ENCODE data around the gene GFER.
"Not testable (repeated sequence)": the region's sequence is repeated elsewhere in the genome, so short reads cannot be mapped to it uniquely, and the experiment has no call there.

Gene GFER

DNA sequence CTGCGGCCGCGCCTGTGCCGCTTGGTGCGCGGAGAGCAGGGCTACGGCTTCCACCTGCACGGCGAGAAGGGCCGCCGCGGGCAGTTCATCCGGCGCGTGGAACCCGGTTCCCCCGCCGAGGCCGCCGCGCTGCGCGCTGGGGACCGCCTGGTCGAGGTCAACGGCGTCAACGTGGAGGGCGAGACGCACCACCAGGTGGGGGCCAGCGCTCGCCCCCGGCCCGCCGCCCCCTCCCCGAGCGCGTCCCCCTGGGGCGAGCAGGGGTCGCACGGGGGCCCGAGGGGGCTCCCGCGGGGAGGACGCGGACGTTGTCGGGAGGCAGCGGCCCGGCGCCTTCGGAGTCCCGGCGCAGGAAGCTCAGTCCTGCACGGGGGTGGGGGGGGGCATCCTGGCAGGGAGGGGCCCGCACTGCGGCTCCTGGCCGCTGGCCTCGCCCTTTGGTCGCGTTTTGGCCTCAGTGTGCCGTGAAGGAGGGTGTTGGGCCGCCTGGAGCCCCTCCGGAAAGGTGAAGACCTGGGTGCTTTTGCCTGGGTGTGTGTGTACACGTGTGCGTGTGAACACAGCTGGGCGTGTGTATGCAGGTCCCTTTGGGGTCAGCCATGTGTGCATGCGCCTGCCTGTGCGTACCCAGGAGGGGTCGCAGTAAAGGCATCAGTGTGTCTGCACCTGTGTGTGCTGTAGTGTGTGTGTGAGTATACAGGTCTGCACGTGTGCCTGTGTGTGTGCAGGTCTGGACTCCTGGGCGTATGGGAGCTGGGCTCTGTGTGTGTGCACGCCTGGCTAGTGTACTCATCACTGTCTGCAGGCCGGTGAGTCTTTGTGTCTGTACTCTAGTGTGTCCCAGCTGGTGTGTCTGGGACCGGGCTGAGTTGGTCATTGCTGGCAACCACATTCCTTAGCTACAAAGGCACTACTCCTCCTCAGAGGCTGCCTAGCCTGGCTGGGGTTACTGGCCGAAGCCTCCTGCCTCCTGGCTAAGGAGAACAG lies 43.3 kb downstream of the GFER start:
- no peaks in the 10 kb centered on the region for H3K9me3 ChIP-seq (ENCODE audit: control insufficient read depth, low read length)
- no peaks in the 10 kb centered on the region for H3K27me3 ChIP-seq (replicated peaks; ENCODE audit: control insufficient read depth, insufficient read depth, low read length)

GRCh38 chr16:2028146-2028545 lies 44.2 kb downstream of the GFER start:
- Histone ChIP-seq H3K27me3 (replicated peaks; ENCODE audit: control insufficient read depth, insufficient read depth, low read length) (no peaks in the 10 kb centered on the region), H3K36me3 (ENCODE audit: control insufficient read depth, insufficient read depth, low read length, severe bottlenecking) (no peaks in the 10 kb centered on the region), H3K4me3 (ENCODE audit: low read length) (peak overlapping the region; percentile 79), H3K4me1 (ENCODE audit: control insufficient read depth, insufficient read depth, low read length) (peaks cover 12% of the 10 kb centered on the region), H3K9me3 (ENCODE audit: control insufficient read depth, low read length) (no peaks in the 10 kb centered on the region), H3K9ac (ENCODE audit: low read length) (no peak overlapping the region)
- DNase-seq (ENCODE audit: low read depth): no peak

More for the DNA sequence above, 43.3 kb downstream of the GFER start:
- H3K9ac ChIP-seq (ENCODE audit: low read length): peak overlapping the region; percentile 54
- peak overlapping the region; percentile 79 for H3K4me3 ChIP-seq (ENCODE audit: low read length)
- H3K4me1 ChIP-seq (ENCODE audit: control insufficient read depth, insufficient read depth, low read length): peaks cover 16% of the 10 kb centered on the region
- DNase-seq (ENCODE audit: low read depth): peak; percentile 55
- H3K36me3 ChIP-seq (ENCODE audit: control insufficient read depth, insufficient read depth, low read length, severe bottlenecking): no peaks in the 10 kb centered on the region

GRCh38 chr16:2028620-2029220 lies 44.7 kb downstream of the GFER start:
- Histone ChIP-seq H3K9ac (ENCODE audit: low read length) (no peak overlapping the region), H3K4me3 (ENCODE audit: low read length) (no peak overlapping the region), H3K36me3 (ENCODE audit: control insufficient read depth, insufficient read depth, low read length, severe bottlenecking) (no peaks in the 10 kb centered on the region), H3K4me1 (ENCODE audit: control insufficient read depth, insufficient read depth, low read length) (peaks cover 17% of the 10 kb centered on the region), H3K27me3 (replicated peaks; ENCODE audit: control insufficient read depth, insufficient read depth, low read length) (no peaks in the 10 kb centered on the region), H3K9me3 (ENCODE audit: control insufficient read depth, low read length) (no peaks in the 10 kb centered on the region)
- DNase-seq (ENCODE audit: low read depth): no peak

- H3K27me3 ChIP-seq (replicated peaks; ENCODE audit: control insufficient read depth, insufficient read depth, low read length): no peaks in the 10 kb centered on the region
- no peaks in the 10 kb centered on the region for H3K9me3 ChIP-seq (ENCODE audit: control insufficient read depth, low read length)
- no peak overlapping the region for H3K4me3 ChIP-seq (ENCODE audit: low read length)
- no peak for DNase-seq (ENCODE audit: low read depth)
- no peak overlapping the region for H3K9ac ChIP-seq (ENCODE audit: low read length)
- peaks cover 22% of the 10 kb centered on the region for H3K4me1 ChIP-seq (ENCODE audit: control insufficient read depth, insufficient read depth, low read length)
- H3K36me3 ChIP-seq (ENCODE audit: control insufficient read depth, insufficient read depth, low read length, severe bottlenecking): no peaks in the 10 kb centered on the region
Measured at GRCh38 chr16:2029350-2029749, 45.4 kb downstream of the GFER start.

DNA sequence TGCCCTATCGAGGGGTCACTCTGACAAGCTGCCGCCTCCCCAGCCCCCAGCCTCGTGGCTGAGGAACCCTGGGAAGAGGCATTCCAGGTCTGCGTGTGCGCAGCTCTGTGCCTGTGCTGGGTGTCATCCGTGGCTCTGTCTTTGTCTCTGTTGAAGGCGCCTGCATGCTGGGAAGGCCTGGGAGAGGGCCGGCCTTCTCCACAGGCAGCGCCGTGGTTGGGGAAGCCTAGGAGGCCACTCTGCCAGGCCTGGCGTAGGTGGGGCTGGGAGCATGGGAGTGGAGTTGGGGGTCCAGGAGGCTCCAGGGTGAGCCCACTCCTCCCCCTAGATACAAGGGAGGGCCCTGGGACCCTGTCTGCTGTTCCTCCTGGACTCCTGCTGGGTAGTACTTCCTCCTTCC lies 46.0 kb downstream of the GFER start:
- Histone ChIP-seq H3K36me3 (ENCODE audit: control insufficient read depth, insufficient read depth, low read length, severe bottlenecking) (no peaks in the 10 kb centered on the region), H3K27me3 (replicated peaks; ENCODE audit: control insufficient read depth, insufficient read depth, low read length) (no peaks in the 10 kb centered on the region), H3K9ac (ENCODE audit: low read length) (no peak overlapping the region), H3K9me3 (ENCODE audit: control insufficient read depth, low read length) (no peaks in the 10 kb centered on the region), H3K4me3 (ENCODE audit: low read length) (no peak overlapping the region), H3K4me1 (ENCODE audit: control insufficient read depth, insufficient read depth, low read length) (peaks cover 27% of the 10 kb centered on the region)
- no peak for DNase-seq (ENCODE audit: low read depth)

DNA sequence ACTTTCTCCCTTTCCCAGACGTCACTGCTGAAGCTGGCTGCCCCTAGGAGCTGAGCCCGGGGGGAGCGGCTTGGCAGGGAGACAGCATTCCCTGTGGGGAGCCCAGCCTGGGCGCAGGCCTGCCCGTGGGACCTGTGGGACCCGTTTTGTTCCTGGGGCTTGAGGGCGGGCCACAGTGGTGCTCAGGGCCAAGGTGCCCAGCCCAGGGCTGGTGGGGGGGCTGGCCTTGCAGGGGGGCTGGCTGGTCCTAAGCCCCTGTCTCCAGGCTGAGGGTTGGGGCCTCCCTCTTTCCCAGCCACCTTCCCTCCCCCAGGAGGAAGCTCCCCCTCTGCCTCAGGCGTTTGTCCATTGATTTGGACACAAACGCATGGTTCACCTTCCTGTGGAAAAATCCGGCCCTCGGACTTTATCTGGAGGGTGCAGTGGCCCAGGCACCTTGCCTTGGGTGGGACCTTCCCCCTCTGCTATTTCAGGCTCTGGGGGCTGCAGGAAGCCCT lies 47.1 kb downstream of the GFER start:
- Histone ChIP-seq H3K4me1 (ENCODE audit: control insufficient read depth, insufficient read depth, low read length) (peaks cover 38% of the 10 kb centered on the region), H3K36me3 (ENCODE audit: control insufficient read depth, insufficient read depth, low read length, severe bottlenecking) (no peaks in the 10 kb centered on the region), H3K9ac (ENCODE audit: low read length) (no peak overlapping the region), H3K9me3 (ENCODE audit: control insufficient read depth, low read length) (no peaks in the 10 kb centered on the region), H3K4me3 (ENCODE audit: low read length) (no peak overlapping the region), H3K27me3 (replicated peaks; ENCODE audit: control insufficient read depth, insufficient read depth, low read length) (no peaks in the 10 kb centered on the region)
- no peak for DNase-seq (ENCODE audit: low read depth)

DNA sequence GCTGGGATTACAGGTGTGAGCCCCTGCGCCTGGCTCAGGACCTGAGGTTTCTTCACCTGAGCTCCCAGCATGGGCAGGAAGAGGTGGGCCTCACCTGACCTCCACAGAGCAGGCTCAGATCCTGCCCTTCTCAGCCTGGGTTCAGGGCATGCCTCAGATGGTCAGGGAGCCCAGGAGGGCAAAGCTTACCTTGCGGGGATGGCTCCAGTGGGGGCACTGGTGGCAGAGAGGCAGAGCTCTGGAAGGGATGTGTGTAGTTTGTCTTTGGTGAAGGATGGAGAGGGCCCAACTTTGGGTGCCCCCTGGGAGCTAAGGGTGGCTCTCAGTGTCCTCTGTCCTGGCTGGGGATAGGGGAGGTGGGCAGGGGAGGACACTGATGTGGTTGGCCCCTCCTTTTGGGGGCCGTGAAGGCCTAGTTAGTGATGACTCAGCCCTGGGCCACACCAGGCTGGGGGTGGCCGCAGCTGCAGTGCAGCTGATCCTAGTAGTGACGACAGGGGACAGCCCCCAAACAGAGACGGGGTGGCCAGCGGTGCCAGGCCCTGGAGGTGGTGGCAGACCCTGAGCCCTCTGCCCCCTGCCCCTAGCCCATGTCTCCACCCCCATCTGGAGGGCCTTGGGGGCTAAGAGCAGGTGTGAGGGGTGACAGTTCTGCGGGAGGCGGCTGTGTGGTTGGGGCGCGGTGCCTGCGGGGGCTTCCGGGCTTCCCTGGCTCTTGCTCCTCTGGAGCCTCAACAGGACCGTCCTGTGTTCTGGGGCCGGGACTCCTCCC lies 48.5 kb downstream of the GFER start:
- Histone ChIP-seq H3K4me1 (ENCODE audit: control insufficient read depth, insufficient read depth, low read length) (peaks cover 39% of the 10 kb centered on the region), H3K36me3 (ENCODE audit: control insufficient read depth, insufficient read depth, low read length, severe bottlenecking) (no peaks in the 10 kb centered on the region), H3K27me3 (replicated peaks; ENCODE audit: control insufficient read depth, insufficient read depth, low read length) (no peaks in the 10 kb centered on the region), H3K9me3 (ENCODE audit: control insufficient read depth, low read length) (no peaks in the 10 kb centered on the region), H3K4me3 (ENCODE audit: low read length) (no peak overlapping the region), H3K9ac (ENCODE audit: low read length) (no peak overlapping the region)
- peak; percentile 49 for DNase-seq (ENCODE audit: low read depth)

DNA sequence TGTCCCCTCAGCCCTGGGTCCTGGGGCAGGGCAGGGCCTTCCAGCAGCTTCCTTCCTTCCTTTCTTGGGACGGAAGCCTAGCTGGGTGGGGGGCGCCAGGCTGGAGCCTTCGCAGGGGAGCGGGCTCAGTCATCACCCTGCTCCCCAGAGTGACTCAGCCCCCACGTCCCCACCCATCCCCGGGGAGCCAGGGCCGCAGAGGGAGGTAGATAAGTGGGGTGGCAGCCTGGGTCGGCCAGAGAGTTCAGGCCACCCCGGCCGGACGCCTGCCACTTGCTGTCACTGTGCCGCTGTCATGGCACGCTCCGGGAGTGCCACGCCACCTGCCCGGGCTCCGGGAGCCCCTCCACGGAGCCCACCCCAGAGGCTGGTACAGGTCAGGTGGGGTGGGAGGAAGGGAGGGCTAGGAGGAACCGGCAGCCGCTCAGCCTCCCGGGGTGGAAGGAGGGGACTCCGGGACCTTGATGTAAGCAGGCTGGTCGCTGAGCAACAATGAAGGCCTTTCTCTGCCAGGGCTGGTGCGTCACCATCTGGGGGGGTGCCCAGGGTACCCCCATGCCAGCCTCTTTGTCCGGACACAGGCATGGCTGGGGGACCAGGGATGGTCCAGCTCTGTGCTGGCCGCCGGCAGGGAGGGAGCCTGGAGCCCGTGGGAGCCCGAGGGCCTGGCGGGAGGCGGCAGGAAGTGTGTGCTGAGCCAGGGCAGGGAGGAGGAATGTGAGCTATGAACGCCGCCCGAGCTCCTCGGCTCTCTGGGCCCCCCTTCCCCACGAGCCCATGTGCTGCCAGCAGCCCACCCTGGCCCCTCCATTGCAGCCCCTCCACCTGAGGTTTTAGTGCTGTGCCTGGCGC lies 49.3 kb downstream of the GFER start:
- peaks cover 31% of the 10 kb centered on the region for H3K4me1 ChIP-seq (ENCODE audit: control insufficient read depth, insufficient read depth, low read length)
- peak overlapping the region; percentile 76 for H3K9ac ChIP-seq (ENCODE audit: low read length)
- peak; percentile 87 for DNase-seq (ENCODE audit: low read depth)
- H3K27me3 ChIP-seq (replicated peaks; ENCODE audit: control insufficient read depth, insufficient read depth, low read length): no peaks in the 10 kb centered on the region
- H3K9me3 ChIP-seq (ENCODE audit: control insufficient read depth, low read length): no peaks in the 10 kb centered on the region
- H3K36me3 ChIP-seq (ENCODE audit: control insufficient read depth, insufficient read depth, low read length, severe bottlenecking): no peaks in the 10 kb centered on the region
- peak overlapping the region; percentile 12 for H3K4me3 ChIP-seq (ENCODE audit: low read length)

- H3K9me3 ChIP-seq (ENCODE audit: control insufficient read depth, low read length); H3K36me3 ChIP-seq (ENCODE audit: control insufficient read depth, insufficient read depth, low read length, severe bottlenecking); H3K27me3 ChIP-seq (replicated peaks; ENCODE audit: control insufficient read depth, insufficient read depth, low read length): not testable (repeated sequence)
- H3K4me1 ChIP-seq (ENCODE audit: control insufficient read depth, insufficient read depth, low read length): peaks cover 38% of the 10 kb centered on the region
- peak; percentile 50 for DNase-seq (ENCODE audit: low read depth)
- H3K9ac ChIP-seq (ENCODE audit: low read length): peak overlapping the region; percentile 82
- H3K4me3 ChIP-seq (ENCODE audit: low read length): peak overlapping the region; percentile 12
Measured at GRCh38 chr16:2033909-2034695, 50.1 kb downstream of the GFER start.

Data from adipocyte (in vitro differentiated cells).